ENCODE data around the gene CADPS2.

CADPS2 gene

DNA sequence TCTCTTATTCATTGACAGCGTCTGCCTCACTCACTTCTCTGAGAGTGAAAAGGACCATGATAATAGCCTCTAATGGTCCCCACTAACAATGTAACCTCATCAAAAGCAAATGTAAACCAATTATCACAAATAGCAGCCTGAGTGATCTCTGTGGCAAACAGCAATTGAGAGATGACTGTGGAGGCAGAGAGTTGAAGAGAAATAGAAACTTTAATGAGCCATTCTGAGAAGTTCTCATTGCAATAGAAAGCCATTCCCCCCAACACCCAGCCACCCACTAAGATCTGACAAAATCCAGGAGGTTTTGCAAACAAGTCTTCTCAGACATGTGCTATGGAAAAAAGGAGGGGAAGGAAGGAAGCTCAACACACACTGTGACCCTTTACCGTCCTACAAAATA is 139.3 kb downstream of the CADPS2 start:
- ATAC-seq (replicated peaks): no peak
- no peak overlapping the region for H3K4me3 Mint-ChIP-seq
- DNase-seq: no peak
- no peak overlapping the region for H3K27ac Mint-ChIP-seq
- no peaks in the 10 kb centered on the region for H3K36me3 Mint-ChIP-seq (ENCODE audit: insufficient read depth)
- H3K4me1 Mint-ChIP-seq (ENCODE audit: low read depth in 2 of 2): no peaks in the 10 kb centered on the region
- no peaks in the 10 kb centered on the region for H3K27me3 Mint-ChIP-seq
- peaks cover 0 to 6% of the 10 kb centered on the region in 2 donors for H3K9me3 Mint-ChIP-seq

GRCh38 chr7:122743211-122743610 is 143.0 kb downstream of the CADPS2 start:
- no peak for ATAC-seq (replicated peaks)
- Mint-ChIP-seq H3K27me3 (no peaks in the 10 kb centered on the region), H3K4me1 (ENCODE audit: low read depth in 2 of 2) (no peaks in the 10 kb centered on the region), H3K36me3 (ENCODE audit: insufficient read depth) (no peaks in the 10 kb centered on the region), H3K4me3 (no peak overlapping the region), H3K9me3 (peaks cover 9 to 11% of the 10 kb centered on the region in 2 donors), H3K27ac (no peak overlapping the region)
- DNase-seq: no peak

GRCh38 chr7:122738947-122739346 is 147.3 kb downstream of the CADPS2 start:
- Mint-ChIP-seq H3K4me3 (no peak overlapping the region), H3K4me1 (ENCODE audit: low read depth in 2 of 2) (no peaks in the 10 kb centered on the region), H3K36me3 (ENCODE audit: insufficient read depth) (no peaks in the 10 kb centered on the region), H3K9me3 (peaks cover 6 to 12% of the 10 kb centered on the region in 2 donors), H3K27ac (no peak overlapping the region), H3K27me3 (no peaks in the 10 kb centered on the region)
- DNase-seq: no peak
- no peak for ATAC-seq (replicated peaks)

DNA sequence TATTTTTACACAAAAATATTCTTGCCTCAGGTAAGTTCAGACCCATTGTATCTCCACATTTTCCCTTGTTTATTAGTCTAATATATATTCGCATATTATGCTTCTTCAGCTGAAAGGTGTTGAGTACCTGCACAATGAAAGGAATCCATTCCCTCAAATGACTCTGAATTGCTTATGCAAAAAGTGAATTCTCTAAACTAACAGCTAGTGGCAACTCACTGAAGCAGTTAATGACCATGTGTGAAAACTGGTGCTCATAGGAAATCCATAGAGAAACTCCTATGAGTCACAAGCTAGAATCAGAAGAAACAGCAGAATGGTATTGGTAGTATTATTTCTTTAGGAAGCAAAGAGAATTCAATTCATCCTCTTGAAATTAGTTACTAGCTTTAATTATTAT is 150.1 kb downstream of the CADPS2 start:
- Mint-ChIP-seq H3K4me3 (no peak overlapping the region), H3K36me3 (ENCODE audit: insufficient read depth) (no peaks in the 10 kb centered on the region), H3K27ac (no peak overlapping the region), H3K9me3 (peaks cover 6 to 12% of the 10 kb centered on the region in 2 donors), H3K27me3 (no peaks in the 10 kb centered on the region), H3K4me1 (ENCODE audit: low read depth in 2 of 2) (no peaks in the 10 kb centered on the region)
- no peak for ATAC-seq (replicated peaks)
- DNase-seq: no peak

- H3K36me3 Mint-ChIP-seq (ENCODE audit: insufficient read depth): no peaks in the 10 kb centered on the region
- no peaks in the 10 kb centered on the region for H3K27me3 Mint-ChIP-seq
- no peaks in the 10 kb centered on the region for H3K4me1 Mint-ChIP-seq (ENCODE audit: low read depth in 2 of 2)
- no peak overlapping the region for H3K27ac Mint-ChIP-seq
- H3K4me3 Mint-ChIP-seq: no peak overlapping the region
- no peak for ATAC-seq (replicated peaks)
- no peak for DNase-seq
- H3K9me3 Mint-ChIP-seq: peaks cover 0 to 5% of the 10 kb centered on the region in 2 donors
These were observed 158.5 kb downstream of the CADPS2 start for GRCh38 chr7:122727759-122728158.

- ATAC-seq (replicated peaks) (no peak), DNase-seq (no peak)
- H3K4me3 Mint-ChIP-seq: no peak overlapping the region
- no peaks in the 10 kb centered on the region for H3K27me3 Mint-ChIP-seq
- peaks cover 0 to 5% of the 10 kb centered on the region in 2 donors for H3K9me3 Mint-ChIP-seq
- H3K27ac Mint-ChIP-seq: no peak overlapping the region
- no peaks in the 10 kb centered on the region for H3K36me3 Mint-ChIP-seq (ENCODE audit: insufficient read depth)
- H3K4me1 Mint-ChIP-seq (ENCODE audit: low read depth in 2 of 2): no peaks in the 10 kb centered on the region
These were observed 158.9 kb downstream of the CADPS2 start for GRCh38 chr7:122727354-122727753.

DNA sequence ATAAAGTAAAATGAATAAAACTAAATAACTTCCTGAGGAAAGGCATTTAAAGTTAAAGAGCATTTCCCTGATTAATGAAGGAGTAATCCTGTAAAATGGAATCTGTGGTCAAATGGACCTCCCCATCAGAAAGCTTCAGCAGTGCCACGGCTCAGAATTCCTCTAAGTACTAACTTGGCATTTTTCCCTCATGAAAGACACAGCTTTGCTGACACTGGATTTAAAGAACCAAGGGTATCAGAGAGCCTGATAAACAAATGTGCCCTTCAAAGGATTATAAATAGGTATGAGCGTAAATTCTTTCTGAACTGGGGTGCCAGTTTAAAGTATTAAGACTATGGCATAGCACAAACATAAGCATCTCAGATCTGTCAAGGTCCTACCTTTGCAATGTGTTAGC is 159.4 kb downstream of the CADPS2 start:
- Mint-ChIP-seq H3K27ac (no peak overlapping the region), H3K9me3 (peaks cover 0 to 5% of the 10 kb centered on the region in 2 donors), H3K36me3 (ENCODE audit: insufficient read depth) (no peaks in the 10 kb centered on the region), H3K27me3 (no peaks in the 10 kb centered on the region), H3K4me1 (ENCODE audit: low read depth in 2 of 2) (no peaks in the 10 kb centered on the region), H3K4me3 (no peak overlapping the region)
- DNase-seq (no peak), ATAC-seq (replicated peaks) (no peak)

DNA sequence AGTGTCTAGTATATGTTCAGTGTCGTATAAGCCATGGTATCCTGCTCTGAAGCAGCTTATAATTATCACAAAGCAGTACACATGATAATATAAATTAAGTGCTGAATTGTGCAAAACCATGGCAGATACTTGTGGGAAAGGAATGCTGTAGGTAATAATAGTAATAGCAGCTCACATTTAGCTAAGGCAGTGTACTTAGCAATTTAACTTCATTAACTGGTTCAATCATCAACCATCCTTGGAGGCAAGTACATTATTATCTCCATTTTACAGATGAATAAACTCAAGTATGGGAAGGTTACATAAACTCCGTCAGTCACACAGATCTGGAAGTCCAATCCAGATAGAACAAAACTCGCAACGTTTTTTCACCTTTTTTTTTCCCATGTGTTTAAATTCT is 161.9 kb downstream of the CADPS2 start:
- Mint-ChIP-seq H3K36me3 (ENCODE audit: insufficient read depth) (no peaks in the 10 kb centered on the region), H3K27ac (no peak overlapping the region), H3K9me3 (peaks cover 0 to 8% of the 10 kb centered on the region in 2 donors), H3K27me3 (no peaks in the 10 kb centered on the region), H3K4me1 (ENCODE audit: low read depth in 2 of 2) (no peaks in the 10 kb centered on the region), H3K4me3 (no peak overlapping the region)
- DNase-seq (no peak), ATAC-seq (replicated peaks) (no peak)

DNA sequence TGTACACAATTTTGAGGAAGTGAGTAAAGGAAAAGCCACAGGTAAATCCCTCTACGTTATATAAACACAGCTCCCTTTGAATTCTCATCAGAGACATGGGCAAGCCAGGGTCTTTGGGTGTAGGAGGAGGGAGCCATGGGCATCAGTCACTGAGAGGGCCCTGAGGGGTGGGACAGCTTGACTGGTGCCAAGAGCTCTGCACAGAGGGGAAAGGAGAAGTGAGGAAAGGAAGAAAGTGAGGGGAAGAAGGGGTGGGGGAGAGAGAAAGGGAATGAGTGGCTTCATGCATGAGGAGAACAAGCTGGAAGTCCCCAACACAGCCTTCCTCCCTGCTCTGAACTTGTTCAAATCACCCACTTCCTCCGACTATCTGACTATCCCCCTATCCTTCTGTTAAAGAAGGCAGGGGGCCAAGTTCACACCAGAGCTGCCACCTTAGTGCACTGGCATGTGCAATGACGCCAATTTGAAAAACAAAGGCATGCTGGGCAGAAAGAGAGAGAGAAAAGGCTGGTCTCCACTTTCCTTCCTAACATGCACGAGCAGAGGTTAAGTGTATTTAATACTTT is 167.2 kb downstream of the CADPS2 start:
- no peaks in the 10 kb centered on the region for H3K27me3 Mint-ChIP-seq
- ATAC-seq (replicated peaks) (no peak), DNase-seq (no peak)
- no peak overlapping the region for H3K4me3 Mint-ChIP-seq
- no peak overlapping the region for H3K27ac Mint-ChIP-seq
- H3K36me3 Mint-ChIP-seq (ENCODE audit: insufficient read depth): no peaks in the 10 kb centered on the region
- H3K4me1 Mint-ChIP-seq (ENCODE audit: low read depth in 2 of 2): no peaks in the 10 kb centered on the region
- peaks cover 4 to 13% of the 10 kb centered on the region in 2 donors for H3K9me3 Mint-ChIP-seq

DNA sequence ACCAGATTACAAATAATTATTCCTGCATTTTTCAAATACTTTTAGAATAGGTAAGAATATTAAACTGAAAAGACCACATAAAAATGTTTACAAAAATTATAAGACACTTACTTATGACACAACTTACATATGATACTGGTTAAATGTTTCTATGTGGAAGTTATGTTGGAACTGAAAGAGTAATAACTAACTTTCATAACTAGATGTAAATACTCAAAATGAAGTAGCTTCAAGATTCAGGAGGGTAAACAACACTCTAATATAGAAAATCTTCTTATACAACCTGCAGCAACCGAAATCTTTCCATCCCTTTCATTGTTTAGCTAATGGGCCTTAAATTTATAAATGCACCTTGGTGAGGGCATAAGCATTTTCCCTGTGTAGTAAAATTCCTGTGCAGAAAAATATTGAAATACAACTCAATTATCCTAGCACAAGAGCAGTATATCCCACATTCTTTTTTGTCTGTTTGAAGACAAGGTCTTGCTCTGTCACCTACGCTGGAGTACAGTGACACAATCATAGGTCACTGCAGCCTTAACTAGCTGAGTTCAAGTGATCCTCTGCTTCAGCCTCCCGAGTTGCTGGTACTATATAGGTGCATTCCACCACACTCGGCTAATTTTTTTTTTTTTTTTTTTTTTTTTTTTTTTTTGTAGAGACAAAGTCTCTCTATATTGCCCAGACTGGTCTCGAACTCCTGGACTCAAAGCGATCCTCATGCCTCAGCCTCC is 168.7 kb downstream of the CADPS2 start:
- Mint-ChIP-seq H3K4me1 (ENCODE audit: low read depth in 2 of 2) (no peaks in the 10 kb centered on the region), H3K4me3 (no peak overlapping the region), H3K27ac (no peak overlapping the region), H3K27me3 (no peaks in the 10 kb centered on the region), H3K9me3 (peaks cover 4 to 13% of the 10 kb centered on the region in 2 donors), H3K36me3 (ENCODE audit: insufficient read depth) (no peaks in the 10 kb centered on the region)
- no peak for ATAC-seq (replicated peaks)
- no peak for DNase-seq

DNA sequence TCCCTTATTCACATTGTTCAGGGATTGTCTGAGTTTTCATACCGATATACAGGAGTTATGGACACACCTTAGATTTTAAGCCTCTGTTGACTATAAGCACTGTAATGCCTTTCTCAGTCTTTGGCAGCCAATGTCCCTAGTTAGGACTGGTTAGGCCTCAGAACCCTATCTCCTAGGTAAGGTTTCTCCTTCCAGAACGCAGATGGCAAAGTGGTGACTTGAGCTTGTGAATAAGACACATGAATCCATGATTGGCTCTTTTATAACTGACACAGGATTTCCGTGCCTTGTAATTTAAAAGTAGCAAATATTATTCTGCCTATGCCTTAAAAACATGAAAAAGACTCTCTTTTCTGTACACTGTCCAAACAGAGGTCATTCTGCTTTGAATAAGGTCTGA is 171.1 kb downstream of the CADPS2 start:
- Mint-ChIP-seq H3K9me3 (peaks cover 5 to 13% of the 10 kb centered on the region in 2 donors), H3K36me3 (ENCODE audit: insufficient read depth) (peaks cover 3% of the 10 kb centered on the region), H3K4me3 (no peak overlapping the region), H3K27ac (no peak overlapping the region), H3K27me3 (no peaks in the 10 kb centered on the region), H3K4me1 (ENCODE audit: low read depth in 2 of 2) (no peaks in the 10 kb centered on the region)
- ATAC-seq (replicated peaks): no peak
- no peak for DNase-seq

- no peak for DNase-seq
- Mint-ChIP-seq H3K27me3 (no peaks in the 10 kb centered on the region), H3K4me1 (ENCODE audit: low read depth in 2 of 2) (no peaks in the 10 kb centered on the region), H3K4me3 (no peak overlapping the region), H3K36me3 (ENCODE audit: insufficient read depth) (peaks cover 3% of the 10 kb centered on the region), H3K9me3 (peaks cover 0 to 8% of the 10 kb centered on the region in 2 donors), H3K27ac (no peak overlapping the region)
- no peak for ATAC-seq (replicated peaks)
These were observed 175.3 kb downstream of the CADPS2 start for GRCh38 chr7:122710916-122711315.

DNA sequence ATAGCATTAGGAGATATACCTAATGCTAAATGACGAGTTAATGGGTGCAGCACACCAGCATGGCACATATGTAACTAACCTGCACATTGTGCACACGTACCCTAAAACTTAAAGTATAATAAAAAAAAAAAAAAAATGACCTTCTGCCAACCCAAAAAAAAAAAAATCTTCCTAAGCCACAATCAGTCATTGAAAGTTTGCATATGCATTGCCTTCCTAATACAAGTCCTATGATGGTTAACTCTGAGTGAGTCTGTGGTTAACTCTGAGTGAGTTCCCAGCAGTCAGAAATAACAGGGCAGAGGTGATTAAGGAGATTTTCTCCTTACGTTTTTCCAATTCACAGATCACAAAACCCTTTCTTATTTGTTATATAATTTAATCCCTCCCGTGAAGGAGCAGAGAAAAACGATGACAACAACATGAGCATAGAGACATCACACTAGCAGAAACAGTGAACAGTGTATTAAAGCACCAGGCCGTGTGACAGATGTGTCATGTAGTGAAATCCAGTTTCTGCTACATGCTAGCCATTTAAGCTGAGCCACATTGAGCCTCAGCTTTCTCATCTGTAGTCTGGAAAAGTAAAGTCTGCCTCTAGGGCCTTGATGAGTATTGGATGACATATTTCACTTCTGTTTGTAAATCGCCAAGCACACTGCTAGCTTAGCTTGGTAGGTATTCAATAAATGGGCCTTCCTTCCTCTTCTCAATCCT is 176.2 kb downstream of the CADPS2 start:
- Mint-ChIP-seq H3K27ac (no peak overlapping the region), H3K36me3 (ENCODE audit: insufficient read depth) (peaks cover 3% of the 10 kb centered on the region), H3K27me3 (no peaks in the 10 kb centered on the region), H3K4me1 (ENCODE audit: low read depth in 2 of 2) (no peaks in the 10 kb centered on the region), H3K9me3 (peaks cover 0 to 8% of the 10 kb centered on the region in 2 donors), H3K4me3 (no peak overlapping the region)
- DNase-seq: no peak
- ATAC-seq (replicated peaks): no peak

DNA sequence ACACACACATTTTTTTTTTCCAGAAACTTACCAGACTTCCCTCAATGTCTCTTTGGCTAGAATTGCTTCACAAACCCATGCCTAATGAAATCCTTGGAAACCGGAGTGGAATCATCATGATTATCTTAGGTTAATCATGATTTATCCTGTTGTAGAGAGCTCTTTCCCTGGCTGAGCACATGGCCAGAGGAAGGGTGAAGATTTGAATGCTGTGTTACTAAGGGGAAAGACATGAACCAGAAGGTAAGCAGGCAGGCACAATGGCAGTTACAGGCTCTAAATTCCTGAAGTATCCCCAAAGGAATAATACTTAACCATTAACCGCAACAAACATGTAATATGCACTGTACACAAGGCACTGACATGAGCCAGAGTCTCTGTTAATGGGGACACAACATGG is 179.4 kb downstream of the CADPS2 start:
- no peak overlapping the region for H3K4me3 Mint-ChIP-seq
- no peaks in the 10 kb centered on the region for H3K27me3 Mint-ChIP-seq
- H3K9me3 Mint-ChIP-seq: peaks cover 0 to 5% of the 10 kb centered on the region in 2 donors
- no peak overlapping the region for H3K27ac Mint-ChIP-seq
- H3K4me1 Mint-ChIP-seq (ENCODE audit: low read depth in 2 of 2): no peaks in the 10 kb centered on the region
- DNase-seq (no peak), ATAC-seq (replicated peaks) (no peak)
- H3K36me3 Mint-ChIP-seq (ENCODE audit: insufficient read depth): peaks cover 3% of the 10 kb centered on the region
